Fibroblast of the aortic adventitia (primary cell): ENCODE data around the gene MYD88. TPM values are rescaled to one million over a fixed set of nuclear protein-coding genes. Genes with fewer than 3 reads are reported as not detected.
A peak's percentile ranks its signal among the peaks of the same experiment; 100 is the strongest.
"Not testable (repeated sequence)": the region's sequence is repeated elsewhere in the genome, so short reads cannot be mapped to it uniquely, and the experiment has no call there.

Experiments
- DNase-seq: peaks from one replicate; pipeline ENCODE4 v3.0.0-alpha.2; 2010; ENCODE audit warnings: low read depth
- H3K4me3 ChIP-seq: 2 replicates; pipeline ENCODE4 v1.5.1; 2011; ENCODE audit warnings: low read depth, mild to moderate bottlenecking, control low read depth, low read length, moderate library complexity
- CTCF ChIP-seq: IDR thresholded peaks from 2 replicates; pipeline ENCODE4 v1.5.1; 2011; ENCODE audit warnings: mild to moderate bottlenecking, low read length, control low read depth, inconsistent platforms; ENCODE audit not compliant: insufficient read depth
- total RNA-seq: library from RNA; depleted of rRNA; stranded (reverse); fragments of >200 nt; gene quantifications from 2 replicates; pipeline ENCODE4 v1.2.3, GENCODE V29; 2012; ENCODE audit warnings: low replicate concordance

Gene MYD88
- total RNA-seq, 1 donor: 8.3 TPM

- H3K4me3 ChIP-seq: no peak overlapping the region
- no peak for TF ChIP-seq CTCF
- DNase-seq: no peak
Observed at GRCh38 chr3:38133557-38134405, 4.7 kb upstream of the MYD88 start.

DNA sequence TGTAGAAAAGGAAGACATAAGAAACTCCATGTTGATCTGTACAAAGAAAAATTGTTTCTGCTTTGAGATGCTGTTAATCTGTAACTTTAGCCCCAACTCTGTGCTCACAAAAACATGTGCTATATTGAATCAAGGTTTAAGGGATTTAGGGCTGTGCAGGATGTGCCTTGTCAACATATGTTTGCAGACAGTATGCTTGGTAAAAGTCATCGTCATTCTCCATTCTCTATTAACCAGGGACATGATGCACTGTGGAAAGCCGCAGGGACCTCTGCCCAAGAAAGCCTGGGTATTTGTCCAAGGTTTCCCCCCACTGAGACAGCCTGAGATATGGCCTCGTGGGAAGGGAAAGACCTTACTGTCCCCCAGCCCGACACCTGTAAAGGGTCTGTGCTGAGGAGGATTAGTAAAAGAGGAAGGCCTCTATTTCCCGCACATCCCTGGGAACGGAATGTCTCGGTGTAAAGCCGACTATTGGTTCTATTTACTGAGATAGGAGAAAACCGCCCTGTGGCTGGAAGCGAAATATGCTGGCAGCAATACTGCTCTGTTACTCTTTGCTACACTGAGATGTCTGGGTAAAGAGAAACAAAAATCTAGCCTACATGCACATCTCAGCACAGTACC, 3.8 kb upstream of the MYD88 start:
- H3K4me3 ChIP-seq, DNase-seq: not testable (repeated sequence)

GRCh38 chr3:38135621-38136277, 2.7 kb upstream of the MYD88 start:
- DNase-seq: not testable (repeated sequence)
- peak overlapping the region; percentile 89 for H3K4me3 ChIP-seq

GRCh38 chr3:38136393-38136776, 2.1 kb upstream of the MYD88 start:
- TF ChIP-seq CTCF: no peak
- DNase-seq: peak; percentile 14
- peak overlapping the region; percentile 89 for H3K4me3 ChIP-seq

- no peak for TF ChIP-seq CTCF
- H3K4me3 ChIP-seq: peak within 1 kb of the TSS; percentile 91
- peak; percentile 98 for DNase-seq
Observed at GRCh38 chr3:38136777-38137614, 1.5 kb upstream of the MYD88 start, which contains the start of gene ACAA1. Gene ACAA1, minus strand, starts transcription at chr3:38137127. Its CDS starts 92 bp downstream, at chr3:38137035.

GRCh38 chr3:38137615-38138348, 679 bp upstream of the MYD88 start:
- no peak for DNase-seq
- no peak for TF ChIP-seq CTCF
- peak overlapping the region; percentile 91 for H3K4me3 ChIP-seq

- peak overlapping the region; percentile 91 for H3K4me3 ChIP-seq
- TF ChIP-seq CTCF: no peak
- DNase-seq: no peak
Observed at GRCh38 chr3:38139191-38139590, 730 bp downstream of the MYD88 start.
